ENCODE results near the gene MLLT1.

The MLLT1 gene

GRCh38 chr19:6221220-6221877 is 58.4 kb downstream of the MLLT1 start:
- Mint-ChIP-seq H3K4me1 (no peaks in the 10 kb centered on the region), H3K4me3 (no peak overlapping the region), H3K36me3 (peaks cover 3% of the 10 kb centered on the region), H3K9me3 (no peaks in the 10 kb centered on the region), H3K27me3 (no peaks in the 10 kb centered on the region), H3K27ac (no peak overlapping the region)
- DNase-seq = no peak
- CTCF ChIA-PET = no interaction called here

DNA sequence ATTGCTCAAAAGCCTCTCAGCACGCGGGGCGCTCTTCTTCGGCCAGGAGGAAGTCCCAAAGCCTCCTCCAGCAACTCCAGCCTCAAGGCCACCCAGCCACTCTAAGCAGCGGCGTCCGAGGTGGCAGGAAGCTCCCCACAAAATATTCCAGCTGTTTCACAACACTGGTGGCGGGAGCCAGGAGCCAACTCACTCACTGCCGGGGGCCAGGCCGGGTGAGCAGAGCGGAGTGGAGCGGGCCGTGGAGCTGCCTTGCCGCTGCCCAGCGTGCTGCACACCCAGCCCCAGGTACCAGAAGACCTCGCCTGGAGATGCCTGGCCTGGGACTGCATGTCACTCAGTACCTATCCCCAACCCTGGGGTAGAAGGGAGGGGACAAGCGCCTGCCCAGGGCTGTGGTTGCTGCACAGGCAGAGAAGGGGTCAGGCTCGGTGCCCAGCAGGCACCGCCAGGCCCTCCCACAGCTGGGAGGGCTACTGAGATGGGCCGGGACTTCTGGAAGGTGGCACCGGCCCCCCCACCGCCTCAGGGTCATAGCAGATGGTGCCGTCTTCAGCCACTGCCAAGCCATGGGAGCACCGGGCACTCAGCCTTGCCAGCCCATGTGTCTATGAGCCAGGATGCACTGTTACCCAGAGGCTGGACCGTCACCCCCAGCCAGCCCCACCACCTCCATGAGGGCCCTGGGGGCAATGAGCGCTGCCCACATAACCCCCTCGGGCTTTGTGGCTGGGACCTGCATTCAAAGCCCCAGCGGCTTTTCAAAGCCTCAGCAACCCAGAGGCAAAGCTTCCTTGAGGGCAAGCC is 59.2 kb downstream of the MLLT1 start:
- H3K4me1 Mint-ChIP-seq = no peaks in the 10 kb centered on the region
- DNase-seq = no peak
- H3K27me3 Mint-ChIP-seq = no peaks in the 10 kb centered on the region
- H3K4me3 Mint-ChIP-seq = no peak overlapping the region
- CTCF ChIA-PET = no interaction called here
- H3K27ac Mint-ChIP-seq = no peak overlapping the region
- H3K9me3 Mint-ChIP-seq = no peaks in the 10 kb centered on the region
- no peaks in the 10 kb centered on the region for H3K36me3 Mint-ChIP-seq

- H3K27ac Mint-ChIP-seq = no peak overlapping the region
- CTCF ChIA-PET = interaction anchor here (1.5 to 2.3 kb wide), 5 partner anchors 52 to 208 kb away, joined by 4 to 15 read pairs (median 7); no protein-coding TSS in a partner anchor
- no peaks in the 10 kb centered on the region for H3K4me1 Mint-ChIP-seq
- H3K9me3 Mint-ChIP-seq = no peaks in the 10 kb centered on the region
- H3K4me3 Mint-ChIP-seq = no peak overlapping the region
- no peak for DNase-seq
- H3K27me3 Mint-ChIP-seq = no peaks in the 10 kb centered on the region
- no peaks in the 10 kb centered on the region for H3K36me3 Mint-ChIP-seq
Measured at GRCh38 chr19:6219586-6220290, 60.0 kb downstream of the MLLT1 start.

GRCh38 chr19:6219147-6219525 is 60.6 kb downstream of the MLLT1 start:
- Mint-ChIP-seq H3K4me1 (no peaks in the 10 kb centered on the region), H3K36me3 (no peaks in the 10 kb centered on the region), H3K4me3 (no peak overlapping the region), H3K27me3 (no peaks in the 10 kb centered on the region), H3K27ac (no peak overlapping the region), H3K9me3 (no peaks in the 10 kb centered on the region)
- DNase-seq = no peak
- CTCF ChIA-PET = interaction anchor here (0.6 to 2.3 kb wide), 20 partner anchors 10 to 298 kb away, joined by 3 to 17 read pairs (median 6); no protein-coding TSS in a partner anchor

DNA sequence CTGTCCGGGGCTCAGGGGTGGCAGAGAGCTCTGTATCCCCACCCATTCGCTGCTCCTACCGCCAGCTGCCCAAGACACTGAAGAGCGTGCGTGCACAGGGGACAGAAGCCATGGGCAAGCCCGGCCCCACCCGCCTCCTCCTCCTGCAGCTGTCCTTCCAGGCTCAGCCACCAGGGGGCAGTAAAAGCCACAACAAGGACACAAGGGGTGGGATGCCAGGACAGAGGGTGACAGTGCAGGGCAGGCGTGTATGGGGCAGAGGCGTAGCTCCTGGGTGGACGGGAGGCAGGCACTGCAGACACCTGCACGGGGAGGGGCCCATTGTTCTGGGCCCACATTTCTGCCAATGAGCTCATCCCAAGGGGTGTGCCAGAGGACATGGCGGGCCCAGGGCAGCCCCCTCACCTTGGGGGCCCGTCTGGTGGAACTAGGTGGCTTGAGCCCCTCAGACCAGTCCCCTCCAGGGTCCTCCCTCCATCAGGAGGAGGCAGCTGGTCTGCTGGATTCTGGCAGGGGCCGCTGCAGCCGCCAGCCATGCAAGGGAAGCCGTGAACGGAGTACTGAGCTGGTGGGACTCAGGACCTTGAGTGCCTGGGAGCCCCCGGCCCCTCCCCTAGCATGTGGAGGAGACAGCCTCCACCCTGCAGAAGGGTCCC is 61.2 kb downstream of the MLLT1 start:
- CTCF ChIA-PET = interaction anchor here (0.5 to 2.3 kb wide), 28 partner anchors 10 to 745 kb away, joined by 3 to 17 read pairs (median 4); no protein-coding TSS in a partner anchor
- H3K27ac Mint-ChIP-seq = peak overlapping the region; percentile 34
- H3K36me3 Mint-ChIP-seq = no peaks in the 10 kb centered on the region
- no peak overlapping the region for H3K4me3 Mint-ChIP-seq
- peak; percentile 89 for DNase-seq
- no peaks in the 10 kb centered on the region for H3K9me3 Mint-ChIP-seq
- no peaks in the 10 kb centered on the region for H3K4me1 Mint-ChIP-seq
- no peaks in the 10 kb centered on the region for H3K27me3 Mint-ChIP-seq

GRCh38 chr19:6217752-6218334 is 61.9 kb downstream of the MLLT1 start:
- CTCF ChIA-PET = interaction anchor here (0.9 to 2.3 kb wide), 23 partner anchors 9 to 299 kb away, joined by 3 to 17 read pairs (median 5); no protein-coding TSS in a partner anchor
- no peak overlapping the region for H3K27ac Mint-ChIP-seq
- H3K36me3 Mint-ChIP-seq = no peaks in the 10 kb centered on the region

GRCh38 chr19:6216996-6217751 is 62.6 kb downstream of the MLLT1 start:
- peaks cover 2% of the 10 kb centered on the region for H3K36me3 Mint-ChIP-seq
- CTCF ChIA-PET = interaction anchor here (1.0 to 2.3 kb wide), 8 partner anchors 8 to 91 kb away, joined by 4 to 17 read pairs (median 7); no protein-coding TSS in a partner anchor

More at GRCh38 chr19:6217752-6218334, 61.9 kb downstream of the MLLT1 start:
- H3K27me3 Mint-ChIP-seq = no peaks in the 10 kb centered on the region
- H3K4me3 Mint-ChIP-seq = no peak overlapping the region
- DNase-seq = no peak
- H3K9me3 Mint-ChIP-seq = no peaks in the 10 kb centered on the region
- no peaks in the 10 kb centered on the region for H3K4me1 Mint-ChIP-seq

GRCh38 chr19:6216236-6216995 is 63.4 kb downstream of the MLLT1 start:
- H3K9me3 Mint-ChIP-seq = no peaks in the 10 kb centered on the region
- H3K4me1 Mint-ChIP-seq = no peaks in the 10 kb centered on the region
- peaks cover 6% of the 10 kb centered on the region for H3K36me3 Mint-ChIP-seq
- no peak overlapping the region for H3K4me3 Mint-ChIP-seq
- CTCF ChIA-PET = interaction anchor here (1.3 kb wide), 1 partner anchor 84 kb away, joined by 3 read pairs; no protein-coding TSS in a partner anchor
- H3K27me3 Mint-ChIP-seq = no peaks in the 10 kb centered on the region
- no peak for DNase-seq
- H3K27ac Mint-ChIP-seq = no peak overlapping the region

More at GRCh38 chr19:6216996-6217751, 62.6 kb downstream of the MLLT1 start:
- no peaks in the 10 kb centered on the region for H3K27me3 Mint-ChIP-seq
- no peak overlapping the region for H3K4me3 Mint-ChIP-seq
- no peak for DNase-seq
- H3K9me3 Mint-ChIP-seq = no peaks in the 10 kb centered on the region
- no peak overlapping the region for H3K27ac Mint-ChIP-seq
- no peaks in the 10 kb centered on the region for H3K4me1 Mint-ChIP-seq

- no peak overlapping the region for H3K27ac Mint-ChIP-seq
- H3K4me1 Mint-ChIP-seq = no peaks in the 10 kb centered on the region
- H3K9me3 Mint-ChIP-seq = no peaks in the 10 kb centered on the region
- H3K27me3 Mint-ChIP-seq = no peaks in the 10 kb centered on the region
- H3K36me3 Mint-ChIP-seq = peaks cover 6% of the 10 kb centered on the region
- CTCF ChIA-PET = interaction anchor here (1.3 kb wide), 1 partner anchor 84 kb away, joined by 3 read pairs; no protein-coding TSS in a partner anchor
- no peak for DNase-seq
- no peak overlapping the region for H3K4me3 Mint-ChIP-seq
Measured at GRCh38 chr19:6215701-6216235, 64.0 kb downstream of the MLLT1 start.

GRCh38 chr19:6214881-6215541 is 64.8 kb downstream of the MLLT1 start:
- H3K4me1 Mint-ChIP-seq = no peaks in the 10 kb centered on the region
- H3K9me3 Mint-ChIP-seq = no peaks in the 10 kb centered on the region
- H3K27ac Mint-ChIP-seq = no peak overlapping the region
- no peak overlapping the region for H3K4me3 Mint-ChIP-seq
- H3K36me3 Mint-ChIP-seq = peaks cover 6% of the 10 kb centered on the region
- CTCF ChIA-PET = interaction anchor here (1.3 kb wide), 1 partner anchor 85 kb away, joined by 3 read pairs; no protein-coding TSS in a partner anchor
- H3K27me3 Mint-ChIP-seq = no peaks in the 10 kb centered on the region
- DNase-seq = no peak

DNA sequence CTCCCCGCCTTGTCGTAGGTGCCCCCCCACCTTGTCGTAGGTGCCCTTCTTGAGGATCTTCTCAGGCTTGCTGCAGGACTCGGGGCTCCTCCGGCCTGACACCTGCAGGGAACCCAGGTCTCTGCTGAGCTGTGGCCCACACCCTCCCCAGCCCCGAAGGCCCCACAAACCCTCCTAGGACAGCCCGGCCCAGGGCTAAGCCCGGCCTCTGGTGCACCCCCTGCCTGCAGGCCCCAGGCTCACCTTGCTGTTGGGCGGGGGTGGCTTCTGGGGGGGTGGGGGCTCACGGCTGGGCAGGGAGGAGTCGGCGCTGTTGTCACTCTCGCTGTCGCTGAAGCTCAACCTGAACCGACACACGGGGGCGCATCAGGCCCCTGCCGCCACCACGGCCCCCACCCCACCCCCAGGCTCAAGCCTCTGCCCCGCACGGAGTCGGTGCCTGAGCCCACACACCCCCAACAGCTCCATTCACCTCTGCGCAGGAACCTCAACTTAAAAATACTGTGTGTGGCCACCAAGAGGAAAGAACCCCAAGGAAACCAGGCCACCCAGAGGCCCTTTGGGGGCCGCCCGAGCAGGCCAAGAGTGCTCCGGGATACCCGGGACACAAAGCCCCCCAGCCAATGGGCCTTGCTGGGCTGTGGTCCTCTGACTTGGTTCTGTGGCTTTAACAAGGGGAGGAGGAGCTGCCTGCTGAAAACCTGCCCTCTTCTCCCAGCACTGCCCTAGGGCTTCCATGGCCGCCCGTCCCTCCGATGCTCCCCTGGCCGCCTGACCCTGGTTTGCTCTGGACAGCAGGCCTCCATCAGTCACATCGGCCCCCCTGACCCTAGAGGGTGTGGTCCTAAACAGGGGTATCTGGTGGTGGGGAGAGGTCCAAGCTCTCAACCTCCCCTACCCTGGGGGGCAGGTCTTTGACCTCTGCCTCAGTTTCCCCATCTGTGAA is 65.8 kb downstream of the MLLT1 start:
- peaks cover 6% of the 10 kb centered on the region for H3K36me3 Mint-ChIP-seq
- H3K4me1 Mint-ChIP-seq = no peaks in the 10 kb centered on the region
- H3K27ac Mint-ChIP-seq = no peak overlapping the region
- CTCF ChIA-PET = interaction anchor here (1.0 to 1.1 kb wide), 2 partner anchors 86 to 165 kb away, joined by 3 read pairs; no protein-coding TSS in a partner anchor
- H3K9me3 Mint-ChIP-seq = no peaks in the 10 kb centered on the region
- no peaks in the 10 kb centered on the region for H3K27me3 Mint-ChIP-seq
- no peak for DNase-seq
- no peak overlapping the region for H3K4me3 Mint-ChIP-seq
